GM12874 (cell line): ENCODE results near the gene MOV10L1.

Experiments used
- CTCF ChIP-seq: IDR thresholded peaks from 2 replicates; pipeline ENCODE4 v1.5.1; 2011; ENCODE audit warnings: low read depth, mild to moderate bottlenecking, control low read depth, low read length, moderate library complexity; ENCODE audit not compliant: insufficient read depth

Gene MOV10L1

GRCh38 chr22:50070366-50070765 lies 19.4 kb upstream of the MOV10L1 start:
- TF ChIP-seq CTCF = no peak

GRCh38 chr22:50071432-50072166 lies 18.2 kb upstream of the MOV10L1 start:
- TF ChIP-seq CTCF = no peak

GRCh38 chr22:50072167-50072555 lies 17.6 kb upstream of the MOV10L1 start:
- TF ChIP-seq CTCF = no peak

DNA sequence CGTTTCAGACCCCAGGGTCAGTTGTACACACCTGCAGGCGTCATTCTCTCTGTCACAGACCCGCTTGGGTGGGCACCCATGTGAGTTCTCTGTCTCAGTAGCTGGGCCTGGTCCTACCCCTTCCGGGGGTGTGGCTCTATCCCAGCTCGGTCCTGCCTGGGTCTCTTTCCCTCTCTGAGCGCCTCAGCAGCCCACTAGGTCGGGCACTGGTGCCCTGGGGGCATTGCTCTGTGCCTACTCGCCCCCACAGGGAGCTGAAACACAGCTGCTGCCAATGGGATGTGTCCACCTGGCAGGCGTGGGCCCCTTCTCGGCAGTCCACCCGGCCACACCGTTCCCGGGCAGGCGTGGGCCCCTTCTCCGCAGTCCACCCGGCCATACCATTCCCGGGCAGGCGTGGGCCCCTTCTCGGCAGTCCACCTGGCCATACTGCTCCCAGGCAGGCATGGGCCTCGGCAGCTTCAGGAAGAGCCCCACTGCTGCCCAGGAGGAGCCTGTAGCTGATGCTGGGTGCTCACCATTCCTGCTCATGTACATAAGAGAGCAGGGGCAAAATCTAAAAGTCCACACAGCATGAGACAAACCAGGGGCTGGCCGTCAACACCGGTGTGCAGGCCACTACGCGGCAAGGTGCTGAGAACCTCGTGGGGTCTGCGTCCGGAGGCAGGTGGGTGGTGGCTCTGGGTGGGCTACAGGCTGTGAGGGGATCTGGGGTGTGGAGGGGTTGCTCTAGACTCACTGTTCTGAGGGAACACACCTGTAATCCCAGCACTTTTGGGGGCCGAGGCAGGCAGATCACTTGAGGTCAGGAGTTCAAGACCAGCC lies 16.9 kb upstream of the MOV10L1 start:
- no peak for TF ChIP-seq CTCF

- TF ChIP-seq CTCF = no peak
Measured at GRCh38 chr22:50074056-50074455, 15.8 kb upstream of the MOV10L1 start.

GRCh38 chr22:50074551-50075530 lies 15.0 kb upstream of the MOV10L1 start:
- no peak for TF ChIP-seq CTCF
